Panc1 (cell line): Measurements from ENCODE around the gene CMTM4. TPM values are rescaled to one million over a fixed set of nuclear protein-coding genes. Genes with fewer than 3 reads are reported as not detected.

Experiments used
- ATAC-seq: fragments of 200-7000 bp; cut with Tn5 transposase; 2 replicates; pipeline ENCODE4 v1.9.1; 2020; ENCODE audit warnings: mild to moderate bottlenecking, moderate library complexity
- BruUV-seq: library from RNA; stranded (reverse); fragments of 400-500 nt; replicated peaks from 2 replicates; lab custom pipeline; 2021; lab: Mats Ljungman, UMichigan
- CTCF ChIA-PET: fragments of 300-600 bp; sonication (Branson Sonifier 250); formaldehyde crosslinking; loops from one replicate; lab custom pipeline; 2022; ENCODE audit warnings: antibody characterized with exemption; lab: Charles Lee
- POLR2A ChIA-PET: fragments of 300-600 bp; sonication (Branson Sonifier 250); formaldehyde crosslinking; loops from one replicate; lab custom pipeline; 2022; ENCODE audit warnings: antibody characterized with exemption; lab: Charles Lee
- DNase-seq: peaks from one replicate; pipeline ENCODE4 v3.0.0-alpha.2; 2010; ENCODE audit warnings: low read depth, low spot score
- H3K27ac ChIP-seq: 2 replicates; pipeline ENCODE4 v1.5.1; 2011; ENCODE audit warnings: mild to moderate bottlenecking, low read length, inconsistent platforms
- H3K27me3 ChIP-seq: fragments of 200-500 bp; sonication (Bioruptor generic); 2 replicates; pipeline ENCODE4 v1.6.0; 2014; ENCODE audit warnings: low read length, inconsistent platforms; ENCODE audit not compliant: control insufficient read depth, insufficient read depth
- H3K36me3 ChIP-seq: fragments of 200-500 bp; sonication (Bioruptor generic); 2 replicates; pipeline ENCODE4 v1.5.1; 2014; ENCODE audit warnings: inconsistent platforms, mild to moderate bottlenecking, low read length, moderate library complexity; ENCODE audit not compliant: control insufficient read depth, insufficient read depth
- H3K4me1 ChIP-seq: 2 replicates; pipeline ENCODE4 v1.5.1; 2011; ENCODE audit warnings: inconsistent platforms, mild to moderate bottlenecking, low read length, moderate library complexity; ENCODE audit not compliant: control insufficient read depth, insufficient read depth
- H3K4me3 ChIP-seq, 2 experiments: 2 replicates each; pipeline ENCODE4 v1.5.1; 2011 to 2012; ENCODE audit warnings: low read depth in 2 of 2, low read length in 2 of 2, mild to moderate bottlenecking in 2 of 2, inconsistent platforms in 1 of 2, moderate library complexity in 1 of 2
- H3K9me3 ChIP-seq: fragments of 200-500 bp; sonication (Bioruptor generic); 2 replicates; pipeline ENCODE4 v1.5.1; 2014; ENCODE audit warnings: low read depth, mild to moderate bottlenecking, inconsistent platforms, low read length, moderate library complexity; ENCODE audit not compliant: control insufficient read depth, insufficient read depth
- CTCF ChIP-seq: fragments of 450-650 bp; IDR thresholded peaks from 2 replicates; pipeline ENCODE4 v1.5.1; 2017; ENCODE audit warnings: mild to moderate bottlenecking
- POLR2AphosphoS5 ChIP-seq: IDR thresholded peaks from 2 replicates; pipeline ENCODE4 v1.6.1; 2012; ENCODE audit warnings: mild to moderate bottlenecking, low read depth, low read length, moderate library complexity
- REST ChIP-seq, 2 experiments: IDR thresholded peaks; 2 replicates each; pipeline ENCODE4 v1.6.1; 2011 to 2012; ENCODE audit warnings: low read depth in 2 of 2, control low read depth in 1 of 2, low read length in 1 of 2, mild to moderate bottlenecking in 1 of 2, moderate library complexity in 1 of 2; ENCODE audit not compliant: insufficient read depth in 1 of 2
- SIN3A ChIP-seq: IDR thresholded peaks from 2 replicates; pipeline ENCODE4 v1.6.1; 2012; ENCODE audit warnings: low read depth, mild to moderate bottlenecking, low read length, moderate library complexity, borderline replicate concordance; ENCODE audit not compliant: insufficient read depth
- TCF7L2 ChIP-seq: IDR thresholded peaks from 2 replicates; pipeline ENCODE4 v1.6.1; 2011; ENCODE audit warnings: mild to moderate bottlenecking, low read depth, low read length, inconsistent platforms
- in situ Hi-C: cut with HindIII; loops from 2 replicates; pipeline ENCODE4 v1.10.0; 2016; ENCODE audit warnings: low sequenced_read_pairs, low pct_unique_long_range_greater_than_20kb
- intact Hi-C: fragments of 100-400 bp; cut with micrococcal nuclease; formaldehyde crosslinking; loops from one replicate; pipeline ENCODE4 v1.10.0; 2022; ENCODE audit not compliant: unreplicated experiment
- total RNA-seq: library from RNA; stranded (reverse); gene quantifications from one replicate; pipeline ENCODE4 v1.2.1, GENCODE V29; 2021; ENCODE audit not compliant: unreplicated experiment

CMTM4 gene
- total RNA-seq, 1 experiment from 2014 or later = 51.9 TPM

GRCh38 chr16:66610111-66610820 lies 86.3 kb downstream of the CMTM4 start:
- TF ChIP-seq REST (IDR thresholded peaks at IDR 0.05; ENCODE audit: insufficient read depth in 1 of 2, low read depth in 2 of 2, low read length in 1 of 2) (no peak), TCF7L2 (no peak), POLR2AphosphoS5 (no peak), CTCF (no peak), SIN3A (no peak)
- ChIA-PET POLR2A (no interaction called here), CTCF (interaction anchor here (2.0 kb wide), 1 partner anchor 41 kb away, joined by 8 read pairs; no protein-coding TSS in a partner anchor)
- H3K27ac ChIP-seq = no peak overlapping the region
- no peak overlapping the region for H3K4me3 ChIP-seq
- H3K27me3 ChIP-seq = no peaks in the 10 kb centered on the region
- H3K9me3 ChIP-seq = no peaks in the 10 kb centered on the region
- in situ Hi-C loops = no loop called here
- H3K36me3 ChIP-seq = peaks cover 6% of the 10 kb centered on the region
- H3K4me1 ChIP-seq = peaks cover 19% of the 10 kb centered on the region
- ATAC-seq = no peak
- no peak for DNase-seq
- intact Hi-C loops = no loop called here
- BruUV-seq = no TSS peak

GRCh38 chr16:66609139-66609510 lies 87.4 kb downstream of the CMTM4 start:
- peaks cover 6% of the 10 kb centered on the region for H3K36me3 ChIP-seq
- CTCF ChIA-PET = interaction anchor here (0.5 to 2.0 kb wide), 8 partner anchors 12 to 259 kb away, joined by 3 to 11 read pairs (median 4); no protein-coding TSS in a partner anchor
- in situ Hi-C loops (no loop called here), intact Hi-C loops (loop anchor here (10.0 kb wide), 1 partner anchor 204 kb away; no protein-coding TSS in a partner anchor)
- peaks cover 19% of the 10 kb centered on the region for H3K4me1 ChIP-seq
- H3K9me3 ChIP-seq = no peaks in the 10 kb centered on the region
- BruUV-seq = no TSS peak
- TF ChIP-seq REST (IDR thresholded peaks at IDR 0.05; ENCODE audit: insufficient read depth in 1 of 2, low read depth in 2 of 2, low read length in 1 of 2) = no peak
- TF ChIP-seq POLR2AphosphoS5 = no peak
- no peak for TF ChIP-seq TCF7L2
- TF ChIP-seq CTCF = no peak
- TF ChIP-seq SIN3A = no peak
- H3K4me3 ChIP-seq = no peak overlapping the region
- POLR2A ChIA-PET = no interaction called here
- ATAC-seq (no peak), DNase-seq (no peak)
- H3K27ac ChIP-seq = peak overlapping the region; percentile 65
- H3K27me3 ChIP-seq = no peaks in the 10 kb centered on the region
